PC-3 (cell line): Measurements from ENCODE around the gene NDUFAF8.

Experiments used
- EZH2 ChIP-seq: fragments of 300-600 bp; sonication (generic); IDR thresholded peaks from one replicate; pipeline ENCODE4 v1.6.1; 2017; ENCODE audit warnings: antibody characterized with exemption, mild to moderate bottlenecking, low read length; ENCODE audit not compliant: unreplicated experiment
- EZH2phosphoT487 ChIP-seq: fragments of 300-600 bp; sonication (generic); IDR thresholded peaks from 2 replicates; pipeline ENCODE4 v1.6.1; 2018; ENCODE audit warnings: mild to moderate bottlenecking, antibody characterized with exemption, low read length, borderline replicate concordance
- TF ChIP-seq, protein P1 (sequence below): fragments of 300-600 bp; sonication (generic); conservative IDR thresholded peaks from 2 replicates; pipeline ENCODE4 v1.5.1; 2017; ENCODE audit warnings: antibody characterized with exemption, low read depth, mild to moderate bottlenecking, low read length

DNA sequence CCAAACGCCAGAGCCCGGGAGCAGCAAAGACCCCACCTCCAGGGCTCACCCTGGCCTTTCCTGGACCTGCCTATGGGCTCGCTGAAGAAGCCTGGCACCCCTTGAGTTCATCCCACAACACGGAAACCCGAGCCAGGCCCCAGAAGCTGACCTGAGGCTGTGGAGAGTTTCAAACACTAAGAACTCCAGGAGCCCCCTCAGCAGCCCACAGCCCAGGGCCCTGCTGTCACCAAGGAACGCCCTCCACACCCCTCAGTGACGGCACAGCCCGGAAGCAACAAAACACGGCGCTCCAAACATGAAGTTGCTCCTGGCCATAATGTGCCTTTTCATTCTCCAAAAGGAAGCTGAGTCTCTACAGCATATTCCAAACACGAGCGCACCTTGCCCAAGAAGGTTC lies 46.8 kb downstream of the NDUFAF8 start:
- TF ChIP-seq, protein P1, sequence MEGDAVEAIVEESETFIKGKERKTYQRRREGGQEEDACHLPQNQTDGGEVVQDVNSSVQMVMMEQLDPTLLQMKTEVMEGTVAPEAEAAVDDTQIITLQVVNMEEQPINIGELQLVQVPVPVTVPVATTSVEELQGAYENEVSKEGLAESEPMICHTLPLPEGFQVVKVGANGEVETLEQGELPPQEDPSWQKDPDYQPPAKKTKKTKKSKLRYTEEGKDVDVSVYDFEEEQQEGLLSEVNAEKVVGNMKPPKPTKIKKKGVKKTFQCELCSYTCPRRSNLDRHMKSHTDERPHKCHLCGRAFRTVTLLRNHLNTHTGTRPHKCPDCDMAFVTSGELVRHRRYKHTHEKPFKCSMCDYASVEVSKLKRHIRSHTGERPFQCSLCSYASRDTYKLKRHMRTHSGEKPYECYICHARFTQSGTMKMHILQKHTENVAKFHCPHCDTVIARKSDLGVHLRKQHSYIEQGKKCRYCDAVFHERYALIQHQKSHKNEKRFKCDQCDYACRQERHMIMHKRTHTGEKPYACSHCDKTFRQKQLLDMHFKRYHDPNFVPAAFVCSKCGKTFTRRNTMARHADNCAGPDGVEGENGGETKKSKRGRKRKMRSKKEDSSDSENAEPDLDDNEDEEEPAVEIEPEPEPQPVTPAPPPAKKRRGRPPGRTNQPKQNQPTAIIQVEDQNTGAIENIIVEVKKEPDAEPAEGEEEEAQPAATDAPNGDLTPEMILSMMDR: no peak
- no peak for TF ChIP-seq EZH2phosphoT487
- TF ChIP-seq EZH2: no peak
